ENCODE results near the gene HIVEP3.

Gene HIVEP3

GRCh38 chr1:41846625-41847405 is 71.9 kb downstream of the HIVEP3 start:
- DNase-seq, result peak; percentile 36 to 67 (median 56)

- DNase-seq, result no peak
Measured at GRCh38 chr1:41844781-41845272, 73.9 kb downstream of the HIVEP3 start.

- no peak for DNase-seq
Measured at GRCh38 chr1:41844255-41844654, 74.5 kb downstream of the HIVEP3 start.

- DNase-seq, result peak in 3 of 4 experiments; percentile 11 to 55 (median 53)
Measured at GRCh38 chr1:41842993-41843755, 75.5 kb downstream of the HIVEP3 start.

- DNase-seq, result no peak
Measured at GRCh38 chr1:41842326-41842725, 76.4 kb downstream of the HIVEP3 start.

- no peak for DNase-seq
Measured at GRCh38 chr1:41840592-41841246, 78.0 kb downstream of the HIVEP3 start.

- DNase-seq, result no peak
Measured at GRCh38 chr1:41838266-41838665, 80.5 kb downstream of the HIVEP3 start.

- DNase-seq, result no peak
Measured at GRCh38 chr1:41837691-41838090, 81.0 kb downstream of the HIVEP3 start.

- no peak for DNase-seq
Measured at GRCh38 chr1:41835485-41835884, 83.2 kb downstream of the HIVEP3 start.

- DNase-seq, result no peak
Measured at GRCh38 chr1:41833519-41834000, 85.2 kb downstream of the HIVEP3 start.

GRCh38 chr1:41830726-41831125 is 88.0 kb downstream of the HIVEP3 start:
- DNase-seq, result peak in 2 of 4 experiments; percentile 29 to 43

- no peak for DNase-seq
Measured at GRCh38 chr1:41827991-41828570, 90.6 kb downstream of the HIVEP3 start.

GRCh38 chr1:41823471-41823870 is 95.3 kb downstream of the HIVEP3 start:
- no peak for DNase-seq

GRCh38 chr1:41822866-41823265 is 95.9 kb downstream of the HIVEP3 start:
- peak in 1 of 4 experiments; percentile 20 for DNase-seq

- no peak for DNase-seq
Measured at GRCh38 chr1:41819843-41820242, 98.9 kb downstream of the HIVEP3 start.

GRCh38 chr1:41819069-41819468 is 99.7 kb downstream of the HIVEP3 start:
- DNase-seq, result no peak

- no peak for DNase-seq
Measured at GRCh38 chr1:41816061-41816460, 102.7 kb downstream of the HIVEP3 start.

GRCh38 chr1:41813755-41814745 is 104.7 kb downstream of the HIVEP3 start:
- no peak for DNase-seq

GRCh38 chr1:41813226-41813625 is 105.5 kb downstream of the HIVEP3 start:
- no peak for DNase-seq

- no peak for DNase-seq
Measured at GRCh38 chr1:41812453-41812852, 106.3 kb downstream of the HIVEP3 start.

GRCh38 chr1:41812051-41812450 is 106.7 kb downstream of the HIVEP3 start:
- peak; percentile 68 to 77 (median 73) for DNase-seq

All from suppressor macrophage (primary cell).